ENCODE measurements around the gene ZIC2. TPM values are rescaled to one million over a fixed set of nuclear protein-coding genes. Genes with fewer than 3 reads are reported as not detected.

ZIC2 gene
- total and polyA plus RNA-seq, 8 donors = not detected

GRCh38 chr13:99980201-99980823 lies 1.3 kb upstream of the ZIC2 start:
- TF ChIP-seq EP300 (IDR thresholded peaks at IDR 0.05) = no peak
- Histone ChIP-seq H3K27me3 (peaks cover 72 to 100% (median 100%) of the 10 kb centered on the region in 3 donors), H3K9me3 (peaks cover 0 to 36% (median 15%) of the 10 kb centered on the region in 4 donors), H3K36me3 (no peaks in the 10 kb centered on the region), H3K4me1 (peaks cover 36 to 61% (median 53%) of the 10 kb centered on the region in 4 donors), H3K4me3 (peak overlapping the region; percentile 43 to 63 (median 54)), H3K27ac (no peak overlapping the region)
- DNase-seq = peak; percentile 69 to 86
- 0 to 5% (median 1%) methylated on average over 11 to 75 of the region's 76 CpGs for WGBS, 5 donors
- intact Hi-C loops (cut with DNase I; ENCODE audit: low total_unique reads) = no loop called here

DNA sequence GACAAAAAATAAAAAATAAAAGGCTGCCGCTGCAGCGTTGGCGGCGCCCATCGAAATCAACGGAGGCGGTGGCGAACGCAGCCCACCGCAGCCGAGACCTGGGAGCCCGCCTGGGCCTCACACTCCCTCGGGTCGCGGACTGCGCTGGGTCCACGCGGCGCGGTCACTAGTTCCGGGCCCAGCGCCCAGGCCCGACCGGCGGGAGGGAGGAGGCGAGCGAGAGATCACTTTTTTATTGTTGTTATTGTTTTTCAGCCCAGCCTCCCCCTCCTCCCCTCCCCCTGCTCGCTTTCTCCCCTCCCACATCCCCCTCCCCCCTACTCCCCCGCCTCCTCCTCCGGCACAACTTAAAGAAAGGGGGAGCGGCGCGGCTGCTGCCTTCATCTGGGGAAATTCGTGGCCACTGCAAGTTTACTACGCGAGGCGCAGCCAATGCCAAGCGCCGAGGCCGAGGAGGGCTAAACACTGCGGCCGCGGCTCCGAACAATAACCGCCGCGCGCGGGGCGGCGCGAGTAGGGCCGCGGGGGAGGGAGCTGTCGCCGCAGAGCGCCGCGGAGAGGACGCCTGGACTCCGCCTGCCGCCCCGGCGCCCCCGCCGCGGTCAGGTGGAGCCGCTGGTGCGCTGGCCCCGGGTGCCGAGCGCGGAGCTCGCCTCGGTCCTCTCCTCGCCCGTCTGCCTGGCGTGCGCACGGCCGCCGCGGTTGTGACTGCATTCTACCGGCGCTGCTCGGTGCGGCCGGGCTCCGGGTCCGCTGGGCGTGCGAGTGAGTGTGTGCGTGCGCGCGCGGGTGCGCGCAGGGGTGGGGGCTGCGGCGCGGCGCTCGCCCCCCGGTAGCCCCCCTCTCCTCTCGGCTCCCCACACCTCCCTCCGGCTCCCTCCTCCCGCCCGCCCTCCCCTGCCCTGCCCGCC lies 505 bp upstream of the ZIC2 start:
- H3K27me3 ChIP-seq = peaks cover 68 to 100% (median 99%) of the 10 kb centered on the region in 3 donors
- WGBS, 5 donors = 1 to 4% (median 2%) methylated on average over 33 to 105 of the region's 110 CpGs
- H3K4me1 ChIP-seq = peaks cover 36 to 61% (median 53%) of the 10 kb centered on the region in 4 donors
- intact Hi-C loops (cut with DNase I; ENCODE audit: low total_unique reads) = no loop called here
- H3K36me3 ChIP-seq = no peaks in the 10 kb centered on the region
- H3K27ac ChIP-seq = no peak overlapping the region
- peak in 1 of 2 donors; percentile 57 for DNase-seq
- peaks cover 0 to 32% (median 13%) of the 10 kb centered on the region in 4 donors for H3K9me3 ChIP-seq
- TF ChIP-seq POLR2A (IDR thresholded peaks at IDR 0.05) = no peak
- H3K4me3 ChIP-seq = peak overlapping the region; percentile 43 to 63 (median 54)

DNA sequence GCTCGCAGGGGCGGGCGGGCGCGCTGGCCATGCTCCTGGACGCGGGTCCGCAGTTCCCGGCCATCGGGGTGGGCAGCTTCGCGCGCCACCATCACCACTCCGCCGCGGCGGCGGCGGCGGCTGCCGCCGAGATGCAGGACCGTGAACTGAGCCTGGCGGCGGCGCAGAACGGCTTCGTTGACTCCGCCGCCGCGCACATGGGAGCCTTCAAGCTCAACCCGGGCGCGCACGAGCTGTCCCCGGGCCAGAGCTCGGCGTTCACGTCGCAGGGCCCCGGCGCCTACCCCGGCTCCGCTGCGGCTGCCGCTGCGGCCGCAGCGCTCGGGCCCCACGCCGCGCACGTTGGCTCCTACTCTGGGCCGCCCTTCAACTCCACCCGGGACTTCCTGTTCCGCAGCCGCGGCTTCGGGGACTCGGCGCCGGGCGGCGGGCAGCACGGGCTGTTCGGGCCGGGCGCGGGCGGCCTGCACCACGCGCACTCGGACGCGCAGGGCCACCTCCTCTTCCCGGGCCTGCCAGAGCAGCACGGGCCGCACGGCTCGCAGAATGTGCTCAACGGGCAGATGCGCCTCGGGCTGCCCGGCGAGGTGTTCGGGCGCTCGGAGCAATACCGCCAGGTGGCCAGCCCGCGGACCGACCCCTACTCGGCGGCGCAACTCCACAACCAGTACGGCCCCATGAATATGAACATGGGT lies 599 bp downstream of the ZIC2 start:
- Histone ChIP-seq H3K36me3 (no peaks in the 10 kb centered on the region), H3K27ac (no peak overlapping the region), H3K27me3 (peaks cover 78 to 100% (median 99%) of the 10 kb centered on the region in 3 donors), H3K9me3 (peaks cover 0 to 40% (median 10%) of the 10 kb centered on the region in 4 donors), H3K4me1 (peaks cover 36 to 61% (median 53%) of the 10 kb centered on the region in 4 donors), H3K4me3 (peak overlapping the region; percentile 43 to 63 (median 54))
- WGBS, 5 donors = 1 to 5% (median 2%) methylated on average over 13 to 98 of the region's 98 CpGs
- DNase-seq = peak in 1 of 2 donors; percentile 63
- TF ChIP-seq POLR2A (IDR thresholded peaks at IDR 0.05) = no peak
- no peak for TF ChIP-seq EP300 (IDR thresholded peaks at IDR 0.05)
- no peak for TF ChIP-seq POLR2AphosphoS5 (IDR thresholded peaks at IDR 0.05)
- TF ChIP-seq CTCF (IDR thresholded peaks at IDR 0.05) = no peak
- intact Hi-C loops (cut with DNase I; ENCODE audit: low total_unique reads) = no loop called here

- H3K4me1 ChIP-seq = peaks cover 36 to 59% (median 53%) of the 10 kb centered on the region in 4 donors
- 8 to 15% (median 13%) methylated on average over 31 to 48 of the region's 48 CpGs for WGBS, 5 donors
- peak overlapping the region in 2 of 4 donors; percentile 60 to 63 for H3K4me3 ChIP-seq
- intact Hi-C loops (cut with DNase I; ENCODE audit: low total_unique reads) = no loop called here
- H3K27me3 ChIP-seq = peaks cover 85 to 100% (median 99%) of the 10 kb centered on the region in 3 donors
- TF ChIP-seq CTCF (IDR thresholded peaks at IDR 0.05) (no peak), EP300 (IDR thresholded peaks at IDR 0.05) (no peak), POLR2AphosphoS5 (IDR thresholded peaks at IDR 0.05) (no peak)
- no peak overlapping the region for H3K27ac ChIP-seq
- no peaks in the 10 kb centered on the region for H3K36me3 ChIP-seq
- H3K9me3 ChIP-seq = peaks cover 0 to 40% (median 10%) of the 10 kb centered on the region in 4 donors
- peak in 1 of 2 donors; percentile 22 for DNase-seq
Measured at GRCh38 chr13:99982731-99983498, 1.3 kb downstream of the ZIC2 start.

Measured in stomach (tissue), 9 donors.